ENCODE data around the gene MT1B. TPM values are rescaled to one million over a fixed set of nuclear protein-coding genes. Genes with fewer than 3 reads are reported as not detected.

Gene MT1B
- total RNA-seq = not detected

DNA sequence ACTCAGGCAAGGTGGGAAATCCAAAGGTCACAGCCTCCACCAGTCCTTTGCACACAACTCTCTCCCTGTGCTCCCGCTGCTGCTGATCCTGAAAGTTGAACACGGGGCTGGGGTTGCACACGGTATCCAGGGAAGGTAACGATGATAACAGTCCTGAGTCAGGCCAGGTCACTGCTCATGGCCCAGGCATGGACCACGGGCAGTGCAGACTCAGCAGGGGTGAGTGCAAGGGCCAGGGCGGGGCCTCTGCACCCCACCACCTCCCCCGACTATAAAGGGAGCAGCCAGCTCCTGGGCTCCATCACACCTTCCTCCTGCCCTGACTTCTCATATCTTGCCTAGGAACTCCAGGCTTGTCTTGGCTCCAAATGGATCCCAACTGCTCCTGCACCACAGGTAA lies at the start of gene MT1B:
TSS of gene MT1B (plus strand) at position 301 of the 400 bp plus-strand sequence. CDS start at position 369, 68 bp downstream.
- in situ Hi-C loops (cut with MboI; ENCODE audit: low pct_unique_long_range_greater_than_20kb in 2 of 9, low sequenced_read_pairs in 9 of 9, unreplicated experiment in 9 of 9) = no loop called here
- Histone ChIP-seq H3K27ac (no peak within 1 kb of the TSS), H3K4me3 (no peak within 1 kb of the TSS), H3K4me1 (replicated peaks in 1 of 2) (no peaks in the 10 kb centered on the region)
- ATAC-seq (replicated peaks in 6 of 8) = no peak
- WGBS, 10 experiments = 36 to 100% (median 58%) methylated on average over 1 to 5 of the region's 7 CpGs; no CpG with 5 or more reads in 4 of the 10 experiments

DNA sequence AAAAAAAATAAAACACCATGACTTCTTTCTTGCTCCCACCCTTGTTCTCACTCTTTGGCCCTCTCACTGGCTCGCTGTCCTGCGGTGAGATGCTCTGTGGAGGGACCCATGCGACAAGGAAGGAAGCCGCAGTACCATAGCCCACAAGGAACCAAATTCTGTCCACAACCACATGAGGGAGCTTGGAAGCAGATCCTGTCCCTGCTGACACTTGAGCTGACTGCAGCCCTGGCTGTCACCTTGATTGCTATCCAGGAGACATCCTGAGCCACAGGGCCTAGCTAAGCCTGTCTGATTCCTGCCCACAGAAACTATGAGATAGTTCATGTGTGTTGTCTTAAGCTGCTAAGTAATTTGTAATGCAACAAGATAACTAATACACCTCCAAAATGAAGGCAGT lies 48.1 kb upstream of the MT1B start:
- 33 to 78% (median 44%) methylated on average over 1 to 4 of the region's 4 CpGs; no CpG with 5 or more reads in 6 of the 10 experiments for WGBS, 10 experiments
- ATAC-seq (replicated peaks in 6 of 8) = no peak
- in situ Hi-C loops (cut with MboI; ENCODE audit: low pct_unique_long_range_greater_than_20kb in 2 of 9, low sequenced_read_pairs in 9 of 9, unreplicated experiment in 9 of 9) = no loop called here
- Histone ChIP-seq H3K4me1 (replicated peaks in 1 of 2) (peaks cover under 1% of the 10 kb centered on the region in 2 donors), H3K4me3 (no peak overlapping the region), H3K27ac (no peak overlapping the region)

DNA sequence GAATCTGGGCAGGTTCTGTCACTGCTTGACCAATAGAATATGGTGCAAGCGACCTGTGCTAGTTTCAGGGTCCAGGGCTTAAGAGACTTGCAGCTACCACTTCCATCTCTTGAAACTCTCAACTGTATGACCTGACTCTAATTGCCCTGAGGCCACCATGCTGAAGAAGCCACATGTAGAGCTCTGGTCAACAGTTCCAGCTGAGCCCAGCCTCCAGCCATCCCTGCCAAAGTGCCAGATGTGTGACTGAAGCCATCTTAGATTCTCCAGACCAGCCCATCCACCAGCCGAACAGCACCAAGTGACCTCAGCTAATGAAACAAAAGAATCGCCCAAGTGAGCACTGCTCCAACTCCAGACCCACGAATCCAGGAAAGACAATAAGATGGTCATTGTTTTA lies 46.7 kb upstream of the MT1B start:
- H3K27ac ChIP-seq = no peak overlapping the region
- no peak for ATAC-seq (replicated peaks in 6 of 8)
- WGBS, 10 experiments = 20 to 80% (median 60%) methylated on average over 1 to 3 of the region's 4 CpGs; no CpG with 5 or more reads in 3 of the 10 experiments
- H3K4me3 ChIP-seq = no peak overlapping the region
- in situ Hi-C loops (cut with MboI; ENCODE audit: low pct_unique_long_range_greater_than_20kb in 2 of 9, low sequenced_read_pairs in 9 of 9, unreplicated experiment in 9 of 9) = no loop called here
- peaks cover 11 to 12% of the 10 kb centered on the region in 2 donors for H3K4me1 ChIP-seq (replicated peaks in 1 of 2)

DNA sequence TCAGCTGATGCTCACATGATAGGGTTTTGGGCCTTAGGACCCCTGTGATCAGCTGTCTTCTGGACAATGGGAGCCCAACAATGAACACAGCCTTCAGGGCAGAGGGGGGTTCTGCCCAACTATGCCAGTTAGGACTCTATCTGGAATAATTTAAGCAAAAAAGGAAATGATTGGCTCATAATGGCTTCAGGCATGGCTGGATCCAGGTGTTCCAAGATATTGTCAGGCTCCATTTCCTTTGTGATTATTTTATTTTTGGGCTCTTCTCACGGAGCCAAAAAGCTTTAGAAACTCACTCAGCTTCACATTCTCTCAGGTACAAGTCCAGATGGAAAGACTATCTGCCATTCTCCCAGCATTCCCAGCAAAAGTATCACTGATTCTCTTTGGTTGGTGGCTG lies 46.2 kb upstream of the MT1B start:
- no peak overlapping the region for H3K27ac ChIP-seq
- H3K4me3 ChIP-seq = no peak overlapping the region
- ATAC-seq (replicated peaks in 6 of 8) = no peak
- in situ Hi-C loops (cut with MboI; ENCODE audit: low pct_unique_long_range_greater_than_20kb in 2 of 9, low sequenced_read_pairs in 9 of 9, unreplicated experiment in 9 of 9) = no loop called here
- peaks cover 11 to 16% of the 10 kb centered on the region in 2 donors for H3K4me1 ChIP-seq (replicated peaks in 1 of 2)
- 43 to 100% (median 80%) methylated on average over 1 of the region's 1 CpG; no CpG with 5 or more reads in 6 of the 10 experiments for WGBS, 10 experiments

DNA sequence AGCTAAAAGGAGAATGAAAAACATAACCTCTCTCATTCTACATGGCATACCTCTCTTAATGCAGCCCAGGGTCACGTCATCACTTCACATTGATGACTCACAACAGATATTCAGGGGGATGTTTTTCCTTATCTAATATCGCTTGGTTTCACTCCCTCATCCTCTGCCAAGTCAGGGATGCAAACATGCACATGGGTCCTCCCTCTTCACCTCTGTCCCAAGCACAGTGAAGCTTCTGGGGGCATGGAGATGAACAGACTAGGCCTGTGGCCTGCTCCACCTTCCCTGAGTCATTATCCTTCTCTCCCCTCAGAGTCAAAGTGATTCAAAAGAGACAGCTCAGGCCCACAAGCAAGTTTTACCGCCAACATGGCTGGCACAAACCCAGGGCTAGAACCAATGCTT lies 45.6 kb upstream of the MT1B start:
- ATAC-seq (replicated peaks in 6 of 8) = peak in 2 of 8 experiments; percentile 0 to 2
- Histone ChIP-seq H3K4me1 (replicated peaks in 1 of 2) (peaks cover 11 to 16% of the 10 kb centered on the region in 2 donors), H3K27ac (no peak overlapping the region), H3K4me3 (no peak overlapping the region)
- in situ Hi-C loops (cut with MboI; ENCODE audit: low pct_unique_long_range_greater_than_20kb in 2 of 9, low sequenced_read_pairs in 9 of 9, unreplicated experiment in 9 of 9) = no loop called here
- 0 to 100% (median 90%) methylated on average over 1 to 2 of the region's 3 CpGs; no CpG with 5 or more reads in 3 of the 10 experiments for WGBS, 10 experiments

DNA sequence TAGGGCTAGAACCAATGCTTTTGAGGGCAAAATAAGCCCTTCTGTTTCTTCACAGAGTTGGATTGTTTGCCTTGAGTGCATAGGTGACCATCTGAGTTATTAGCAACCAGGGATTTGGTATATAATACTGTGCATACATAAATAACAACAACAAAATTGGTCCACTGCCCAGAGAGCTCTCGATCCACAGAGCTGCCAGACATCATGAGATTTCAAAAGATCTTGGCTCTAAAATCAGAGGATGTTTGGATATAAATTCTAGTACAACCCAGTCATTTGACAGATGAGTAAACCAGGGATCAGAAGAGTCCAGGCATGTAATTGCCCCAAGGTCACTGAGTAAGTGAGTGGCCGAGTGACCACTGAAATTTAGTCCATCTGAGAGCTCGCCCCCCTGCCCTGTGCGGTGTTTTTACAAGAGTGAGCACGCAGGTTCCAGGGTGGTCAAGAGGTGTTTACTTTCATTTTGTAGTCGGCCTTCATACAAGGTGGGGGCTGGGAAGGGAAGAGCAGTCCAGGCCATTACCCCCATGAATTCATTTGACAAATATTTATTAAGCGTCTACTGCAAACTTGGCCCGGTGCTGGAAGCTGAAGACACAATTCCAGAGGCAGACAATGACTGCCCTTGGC lies 45.1 kb upstream of the MT1B start:
- in situ Hi-C loops (cut with MboI; ENCODE audit: low pct_unique_long_range_greater_than_20kb in 2 of 9, low sequenced_read_pairs in 9 of 9, unreplicated experiment in 9 of 9) = no loop called here
- Histone ChIP-seq H3K4me1 (replicated peaks in 1 of 2) (peaks cover 11 to 16% of the 10 kb centered on the region in 2 donors), H3K4me3 (no peak overlapping the region), H3K27ac (no peak overlapping the region)
- ATAC-seq (replicated peaks in 6 of 8) = peak in 3 of 8 experiments; percentile 0 to 2 (median 1)
- 0 to 95% (median 50%) methylated on average over 1 to 7 of the region's 8 CpGs; no CpG with 5 or more reads in 3 of the 10 experiments for WGBS, 10 experiments

DNA sequence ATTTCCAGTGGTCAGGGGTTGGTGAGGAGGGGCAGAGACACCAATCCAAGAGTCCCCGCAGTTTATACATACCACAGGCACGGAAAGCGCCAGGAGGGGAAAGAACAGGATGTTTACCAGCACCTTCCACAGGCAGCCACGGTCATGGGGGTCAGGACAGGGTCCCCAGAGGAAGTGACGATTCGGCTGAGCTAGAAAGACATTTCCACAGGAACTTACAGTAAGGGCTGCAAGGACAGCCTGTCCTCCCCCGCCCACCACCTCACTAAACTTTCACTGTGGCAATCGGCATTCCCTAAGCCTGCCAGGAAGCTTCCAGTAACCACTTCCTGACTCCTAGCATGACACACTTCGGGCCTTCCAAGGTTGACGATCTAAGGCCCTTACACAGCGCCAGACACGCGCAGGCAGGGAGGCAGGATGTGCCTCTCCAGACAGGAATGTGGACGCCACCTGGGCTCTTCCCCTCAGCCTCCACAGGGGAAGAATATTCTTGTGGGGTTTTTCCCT lies 44.5 kb upstream of the MT1B start:
- Histone ChIP-seq H3K4me3 (no peak overlapping the region), H3K27ac (no peak overlapping the region), H3K4me1 (replicated peaks in 1 of 2) (peaks cover 11 to 16% of the 10 kb centered on the region in 2 donors)
- ATAC-seq (replicated peaks in 6 of 8) = peak in 3 of 8 experiments; percentile 1 to 14 (median 12)
- 28 to 87% (median 71%) methylated on average over 3 to 10 of the region's 14 CpGs; no CpG with 5 or more reads in 4 of the 10 experiments for WGBS, 10 experiments
- in situ Hi-C loops (cut with MboI; ENCODE audit: low pct_unique_long_range_greater_than_20kb in 2 of 9, low sequenced_read_pairs in 9 of 9, unreplicated experiment in 9 of 9) = no loop called here

DNA sequence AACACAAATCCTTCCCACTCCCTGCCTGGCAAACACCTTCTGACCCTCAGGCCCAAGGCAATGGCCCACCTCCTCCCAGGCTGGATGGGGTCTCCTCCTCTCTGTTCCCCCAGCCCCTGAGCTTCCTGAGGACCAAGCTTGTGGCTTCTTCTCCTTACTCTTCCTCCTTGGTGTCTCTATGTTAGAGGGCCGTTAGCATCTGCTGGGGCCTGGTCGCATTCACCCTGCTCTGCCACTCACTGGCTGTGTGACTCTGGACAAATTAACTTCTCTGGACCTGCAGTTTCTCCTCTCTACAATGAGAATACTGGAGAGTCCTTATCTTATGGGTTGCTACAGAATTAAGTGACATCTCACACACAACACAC lies 44.0 kb upstream of the MT1B start:
- Histone ChIP-seq H3K27ac (no peak overlapping the region), H3K4me1 (replicated peaks in 1 of 2) (peaks cover 11 to 16% of the 10 kb centered on the region in 2 donors), H3K4me3 (no peak overlapping the region)
- in situ Hi-C loops (cut with MboI; ENCODE audit: low pct_unique_long_range_greater_than_20kb in 2 of 9, low sequenced_read_pairs in 9 of 9, unreplicated experiment in 9 of 9) = no loop called here
- 0 to 100% (median 82%) methylated on average over 1 to 2 of the region's 2 CpGs; no CpG with 5 or more reads in 7 of the 10 experiments for WGBS, 10 experiments
- ATAC-seq (replicated peaks in 6 of 8) = no peak

DNA sequence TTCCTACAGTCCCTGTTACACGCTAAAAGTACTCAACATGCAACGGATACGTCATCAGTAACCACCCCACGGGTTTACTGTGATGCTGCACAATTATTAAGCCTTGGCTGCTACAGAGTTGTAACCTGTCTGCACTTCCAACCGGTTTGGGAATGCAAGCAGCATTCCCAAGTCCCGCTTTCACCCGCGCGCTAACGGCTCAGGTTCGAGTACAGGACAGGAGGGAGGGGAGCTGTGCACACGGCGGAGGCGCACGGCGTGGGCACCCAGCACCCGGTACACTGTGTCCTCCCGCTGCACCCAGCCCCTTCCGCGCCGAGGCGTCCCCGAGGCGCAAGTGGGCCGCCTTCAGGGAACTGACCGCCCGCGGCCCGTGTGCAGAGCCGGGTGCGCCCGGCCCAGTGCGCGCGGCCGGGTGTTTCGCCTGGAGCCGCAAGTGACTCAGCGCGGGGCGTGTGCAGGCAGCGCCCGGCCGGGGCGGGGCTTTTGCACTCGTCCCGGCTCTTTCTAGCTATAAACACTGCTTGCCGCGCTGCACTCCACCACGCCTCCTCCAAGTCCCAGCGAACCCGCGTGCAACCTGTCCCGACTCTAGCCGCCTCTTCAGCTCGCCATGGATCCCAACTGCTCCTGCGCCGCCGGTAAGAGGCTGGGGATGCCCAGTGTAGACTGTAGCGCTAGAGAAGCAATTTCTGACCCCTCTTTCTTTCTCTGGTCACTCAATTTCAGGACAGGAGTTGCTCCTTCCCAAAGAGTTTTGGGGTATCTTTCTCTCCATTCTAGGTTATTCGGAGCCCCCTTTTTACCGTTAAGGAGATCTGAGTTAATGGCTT lies 43.4 kb upstream of the MT1B start, which contains the start of gene MT2A:
TSS of gene MT2A (plus strand) at position 542 of the 833 bp plus-strand sequence. CDS start at position 614, 72 bp downstream.
- H3K4me3 ChIP-seq = peak within 1 kb of the TSS; percentile 20 to 37 (median 26)
- in situ Hi-C loops (cut with MboI; ENCODE audit: low pct_unique_long_range_greater_than_20kb in 2 of 9, low sequenced_read_pairs in 9 of 9, unreplicated experiment in 9 of 9) = no loop called here
- no peak within 1 kb of the TSS for H3K27ac ChIP-seq
- 0 to 77% (median 20%) methylated on average over 3 to 27 of the region's 62 CpGs; no CpG with 5 or more reads in 1 of the 10 experiments for WGBS, 10 experiments
- peak; percentile 52 to 98 (median 95) for ATAC-seq (replicated peaks in 6 of 8)
- peaks cover 11 to 16% of the 10 kb centered on the region in 2 donors for H3K4me1 ChIP-seq (replicated peaks in 1 of 2)

DNA sequence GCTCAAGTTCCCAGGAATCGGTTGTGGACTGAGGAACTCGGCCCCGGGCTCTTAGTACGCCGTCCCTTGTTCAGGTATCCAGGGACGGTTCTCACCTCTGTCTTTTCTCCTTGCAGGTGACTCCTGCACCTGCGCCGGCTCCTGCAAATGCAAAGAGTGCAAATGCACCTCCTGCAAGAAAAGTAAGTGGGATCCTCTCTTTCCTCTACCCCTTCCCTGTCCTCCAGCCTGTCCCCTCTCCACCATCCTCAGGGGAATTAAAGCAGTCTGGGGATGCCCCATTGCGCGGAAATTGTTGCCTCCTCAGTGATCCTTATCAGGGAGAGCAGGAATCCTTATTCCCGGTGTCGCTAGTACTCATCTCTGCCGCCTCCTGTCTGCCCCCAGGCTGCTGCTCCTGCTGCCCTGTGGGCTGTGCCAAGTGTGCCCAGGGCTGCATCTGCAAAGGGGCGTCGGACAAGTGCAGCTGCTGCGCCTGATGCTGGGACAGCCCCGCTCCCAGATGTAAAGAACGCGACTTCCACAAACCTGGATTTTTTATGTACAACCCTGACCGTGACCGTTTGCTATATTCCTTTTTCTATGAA lies 42.7 kb upstream of the MT1B start:
- Histone ChIP-seq H3K27ac (no peak overlapping the region), H3K4me1 (replicated peaks in 1 of 2) (peaks cover 11 to 16% of the 10 kb centered on the region in 2 donors), H3K4me3 (peak overlapping the region; percentile 20 to 37 (median 26))
- WGBS, 10 experiments = 0 to 8% (median 0%) methylated on average over 3 to 12 of the region's 21 CpGs; no CpG with 5 or more reads in 2 of the 10 experiments
- in situ Hi-C loops (cut with MboI; ENCODE audit: low pct_unique_long_range_greater_than_20kb in 2 of 9, low sequenced_read_pairs in 9 of 9, unreplicated experiment in 9 of 9) = no loop called here
- no peak for ATAC-seq (replicated peaks in 6 of 8)

DNA sequence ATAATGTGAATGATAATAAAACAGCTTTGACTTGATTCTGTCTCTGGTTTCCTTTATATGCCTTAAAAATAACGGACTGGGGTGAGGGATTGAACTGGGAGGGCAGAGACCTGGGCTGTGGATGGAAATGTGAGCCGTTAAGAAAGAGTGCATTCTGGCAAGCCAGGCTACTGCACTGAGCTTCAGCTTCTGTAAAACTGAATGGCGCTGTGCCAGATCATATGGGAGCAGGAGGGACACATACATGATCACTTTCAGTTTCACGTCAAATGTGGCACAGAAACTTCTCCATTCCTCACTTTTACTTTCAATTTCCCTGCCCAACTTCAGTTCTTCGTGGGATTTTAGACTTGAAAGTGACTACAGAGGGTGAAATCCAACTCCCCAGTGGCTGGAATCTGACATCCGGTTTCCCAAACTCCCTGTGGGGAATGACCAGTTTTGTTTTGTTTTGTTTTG lies 42.2 kb upstream of the MT1B start:
- no peak overlapping the region for H3K27ac ChIP-seq
- peaks cover 11 to 16% of the 10 kb centered on the region in 2 donors for H3K4me1 ChIP-seq (replicated peaks in 1 of 2)
- H3K4me3 ChIP-seq = peak overlapping the region in 4 of 5 donors; percentile 20 to 37 (median 31)
- 0 to 27% (median 0%) methylated on average over 1 to 5 of the region's 6 CpGs; no CpG with 5 or more reads in 1 of the 10 experiments for WGBS, 10 experiments
- in situ Hi-C loops (cut with MboI; ENCODE audit: low pct_unique_long_range_greater_than_20kb in 2 of 9, low sequenced_read_pairs in 9 of 9, unreplicated experiment in 9 of 9) = no loop called here
- ATAC-seq (replicated peaks in 6 of 8) = peak in 4 of 8 experiments; percentile 1 to 14 (median 6)

DNA sequence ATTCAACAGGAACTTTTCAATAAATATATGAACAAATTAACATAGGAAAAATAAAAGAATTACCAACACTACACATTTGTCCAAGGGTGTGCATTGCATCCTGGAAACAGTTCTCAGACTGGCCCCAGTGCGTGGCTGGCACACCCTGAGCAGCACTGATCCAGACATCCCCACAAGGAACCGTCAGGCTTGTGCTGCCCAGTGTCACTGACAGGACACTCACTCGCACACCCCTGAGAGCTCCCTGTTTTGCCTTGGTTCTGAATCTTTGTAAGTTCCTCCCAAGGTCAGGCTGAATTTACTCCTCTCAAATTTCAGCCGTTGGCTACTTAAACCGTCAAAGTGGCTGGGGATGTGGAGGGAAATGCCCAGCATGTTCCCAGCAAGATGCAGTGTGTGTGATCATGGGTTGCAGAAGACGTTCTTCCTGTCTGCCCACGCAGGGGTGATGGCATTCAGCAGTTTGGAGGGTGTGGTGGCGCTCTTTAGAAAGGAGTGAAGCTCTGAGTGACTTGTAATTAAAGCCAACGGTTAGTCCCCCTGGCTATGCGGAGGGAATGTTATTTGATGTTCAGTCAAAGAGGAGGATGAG lies 41.6 kb upstream of the MT1B start:
- Histone ChIP-seq H3K4me3 (no peak overlapping the region), H3K4me1 (replicated peaks in 1 of 2) (peaks cover 11 to 16% of the 10 kb centered on the region in 2 donors), H3K27ac (no peak overlapping the region)
- peak in 3 of 8 experiments; percentile 2 to 11 (median 6) for ATAC-seq (replicated peaks in 6 of 8)
- in situ Hi-C loops (cut with MboI; ENCODE audit: low pct_unique_long_range_greater_than_20kb in 2 of 9, low sequenced_read_pairs in 9 of 9, unreplicated experiment in 9 of 9) = no loop called here
- WGBS, 10 experiments = 0 to 67% (median 32%) methylated on average over 1 to 7 of the region's 10 CpGs; no CpG with 5 or more reads in 1 of the 10 experiments

All from motor neuron (in vitro differentiated cells).